T1000 (cell line): Measurements from ENCODE around the gene AURKB.
A peak's percentile ranks its signal among the peaks of the same experiment; 100 is the strongest.
"Not testable (repeated sequence)": the region's sequence is repeated elsewhere in the genome, so short reads cannot be mapped to it uniquely, and the experiment has no call there.

Experiments
- DNase-seq: peaks from one replicate; lab custom pipeline; 2025; ENCODE audit warnings: mixed read lengths; lab: John Stamatoyannopoulos, UW

Gene AURKB

GRCh38 chr17:8209907-8210760 lies at the start of gene AURKB:
Gene AURKB, minus strand, starts transcription at chr17:8210575. Its CDS starts 351 bp downstream, at chr17:8210224.
- DNase-seq: peak; percentile 81

- DNase-seq: no peak
Measured at GRCh38 chr17:8257801-8258200, 47.4 kb upstream of the AURKB start.

GRCh38 chr17:8256691-8257090 lies 46.3 kb upstream of the AURKB start:
- DNase-seq: no peak

GRCh38 chr17:8256291-8256690 lies 45.9 kb upstream of the AURKB start:
- no peak for DNase-seq

- no peak for DNase-seq
Measured at GRCh38 chr17:8255499-8255898, 45.1 kb upstream of the AURKB start.

- no peak for DNase-seq
Measured at GRCh38 chr17:8254881-8255280, 44.5 kb upstream of the AURKB start.

- no peak for DNase-seq
Measured at GRCh38 chr17:8253801-8254200, 43.4 kb upstream of the AURKB start.

GRCh38 chr17:8251411-8251810 lies 41.0 kb upstream of the AURKB start:
- DNase-seq: not testable (repeated sequence)

GRCh38 chr17:8249621-8250500 lies 39.5 kb upstream of the AURKB start:
- no peak for DNase-seq

GRCh38 chr17:8248751-8249607 lies 38.6 kb upstream of the AURKB start, which contains the start of gene PFAS:
Gene PFAS, plus strand, starts transcription at chr17:8249289. Its CDS starts 4,649 bp downstream, at chr17:8253938.
- DNase-seq: peak; percentile 85

GRCh38 chr17:8244768-8245167 lies 34.4 kb upstream of the AURKB start:
- no peak for DNase-seq

- no peak for DNase-seq
Measured at GRCh38 chr17:8243827-8244226, 33.5 kb upstream of the AURKB start.

GRCh38 chr17:8237886-8238285 lies 27.5 kb upstream of the AURKB start:
- DNase-seq: no peak

- DNase-seq: no peak
Measured at GRCh38 chr17:8237175-8237574, 26.8 kb upstream of the AURKB start.

GRCh38 chr17:8235676-8236075 lies 25.3 kb upstream of the AURKB start:
- DNase-seq: no peak

- no peak for DNase-seq
Measured at GRCh38 chr17:8234361-8235270, 24.2 kb upstream of the AURKB start.

- no peak for DNase-seq
Measured at GRCh38 chr17:8231701-8232100, 21.3 kb upstream of the AURKB start.

- DNase-seq: no peak
Measured at GRCh38 chr17:8227238-8227581, 16.8 kb upstream of the AURKB start.

- peak; percentile 78 for DNase-seq
Measured at GRCh38 chr17:8226536-8227237, 16.3 kb upstream of the AURKB start.
